ENCODE data around the gene ATG13. TPM values are rescaled to one million over a fixed set of nuclear protein-coding genes. Genes with fewer than 3 reads are reported as not detected.

Gene ATG13
- 10 to 100 TPM; 33.4 to 76.0 (median 67.0) TPM for total RNA-seq

- DNase-seq, result peak; percentile 68 to 78
- TF ChIP-seq POLR2A (IDR thresholded peaks at IDR 0.05), result peak in 1 of 2 donors; percentile 80
- TF ChIP-seq, protein P1, sequence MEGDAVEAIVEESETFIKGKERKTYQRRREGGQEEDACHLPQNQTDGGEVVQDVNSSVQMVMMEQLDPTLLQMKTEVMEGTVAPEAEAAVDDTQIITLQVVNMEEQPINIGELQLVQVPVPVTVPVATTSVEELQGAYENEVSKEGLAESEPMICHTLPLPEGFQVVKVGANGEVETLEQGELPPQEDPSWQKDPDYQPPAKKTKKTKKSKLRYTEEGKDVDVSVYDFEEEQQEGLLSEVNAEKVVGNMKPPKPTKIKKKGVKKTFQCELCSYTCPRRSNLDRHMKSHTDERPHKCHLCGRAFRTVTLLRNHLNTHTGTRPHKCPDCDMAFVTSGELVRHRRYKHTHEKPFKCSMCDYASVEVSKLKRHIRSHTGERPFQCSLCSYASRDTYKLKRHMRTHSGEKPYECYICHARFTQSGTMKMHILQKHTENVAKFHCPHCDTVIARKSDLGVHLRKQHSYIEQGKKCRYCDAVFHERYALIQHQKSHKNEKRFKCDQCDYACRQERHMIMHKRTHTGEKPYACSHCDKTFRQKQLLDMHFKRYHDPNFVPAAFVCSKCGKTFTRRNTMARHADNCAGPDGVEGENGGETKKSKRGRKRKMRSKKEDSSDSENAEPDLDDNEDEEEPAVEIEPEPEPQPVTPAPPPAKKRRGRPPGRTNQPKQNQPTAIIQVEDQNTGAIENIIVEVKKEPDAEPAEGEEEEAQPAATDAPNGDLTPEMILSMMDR (IDR thresholded peaks at IDR 0.05 in 4 of 5, conservative IDR thresholded peaks at IDR 0.05 in 1 of 5), result peak; percentile 80 to 94 (median 83)
- Histone ChIP-seq H3K27me3 (no peaks in the 10 kb centered on the region), H3K27ac (peak within 1 kb of the TSS; percentile 92 to 99 (median 96)), H3K4me3 (peak within 1 kb of the TSS; percentile 81 to 100 (median 93)), H3K9me3 (no peaks in the 10 kb centered on the region), H3K4me1 (peaks cover 21 to 24% of the 10 kb centered on the region in 2 donors), H3K36me3 (peaks cover 0 to 2% of the 10 kb centered on the region in 2 donors)
- intact Hi-C loops (cut with DNase I; ENCODE audit: low total_unique reads) (loop anchor here (1.0 to 2.0 kb wide), 3 partner anchors 23 to 225 kb away; partner anchors contain the start of gene AMBRA1), in situ Hi-C loops (cut with MboI; ENCODE audit: low sequenced_read_pairs in 4 of 4) (no loop called here)
- peak; percentile 92 to 94 for ATAC-seq
Observed at GRCh38 chr11:46617134-46617971, at the start of gene ATG13, which contains the start of gene HARBI1. TSS of gene ATG13 (plus strand) at chr11:46617553. CDS start at chr11:46644292, 26,739 bp downstream. TSS of gene HARBI1 (minus strand) at chr11:46617227. CDS start at chr11:46616237, 990 bp downstream.

- in situ Hi-C loops (cut with MboI; ENCODE audit: low sequenced_read_pairs in 4 of 4) (no loop called here), intact Hi-C loops (cut with DNase I; ENCODE audit: low total_unique reads) (no loop called here)
- ATAC-seq (no peak), DNase-seq (no peak)
- no peaks in the 10 kb centered on the region for H3K9me3 ChIP-seq
- no peak overlapping the region for H3K4me3 ChIP-seq
- no peaks in the 10 kb centered on the region for H3K36me3 ChIP-seq
- H3K27me3 ChIP-seq, result no peaks in the 10 kb centered on the region
- H3K4me1 ChIP-seq, result peaks cover 14% of the 10 kb centered on the region in 2 donors
- H3K27ac ChIP-seq, result no peak overlapping the region
- no peak for TF ChIP-seq POLR2A (IDR thresholded peaks at IDR 0.05)
- TF ChIP-seq, protein P1 (IDR thresholded peaks at IDR 0.05 in 4 of 5, conservative IDR thresholded peaks at IDR 0.05 in 1 of 5), result no peak
Observed at GRCh38 chr11:46570790-46571398, 46.5 kb upstream of the ATG13 start.

DNA sequence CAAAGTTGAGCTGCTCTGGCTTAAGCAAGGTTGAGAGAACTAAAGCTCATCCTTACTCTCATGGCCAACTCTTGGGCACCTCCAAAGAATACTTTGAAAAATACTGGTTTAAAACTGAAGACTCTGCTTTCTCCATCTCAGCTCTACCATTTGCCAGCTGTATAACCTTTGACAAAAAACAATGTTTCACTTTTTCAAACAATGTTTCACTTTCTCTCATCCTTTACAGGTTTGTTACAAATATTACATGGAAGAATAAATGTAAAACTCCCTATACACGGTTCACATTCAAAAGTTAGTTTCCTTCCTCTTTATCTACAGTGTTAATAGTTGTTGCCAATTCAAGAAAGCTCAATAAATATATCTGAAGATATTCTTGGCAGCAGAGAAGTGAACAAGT lies 42.7 kb upstream of the ATG13 start:
- Histone ChIP-seq H3K27me3 (no peaks in the 10 kb centered on the region), H3K4me1 (peaks cover 7 to 23% of the 10 kb centered on the region in 2 donors), H3K27ac (no peak overlapping the region), H3K4me3 (no peak overlapping the region), H3K9me3 (no peaks in the 10 kb centered on the region), H3K36me3 (no peaks in the 10 kb centered on the region)
- TF ChIP-seq, protein P1 (IDR thresholded peaks at IDR 0.05 in 4 of 5, conservative IDR thresholded peaks at IDR 0.05 in 1 of 5), result no peak
- no peak for TF ChIP-seq POLR2A (IDR thresholded peaks at IDR 0.05)
- no peak for DNase-seq
- in situ Hi-C loops (cut with MboI; ENCODE audit: low sequenced_read_pairs in 4 of 4), result no loop called here
- intact Hi-C loops (cut with DNase I; ENCODE audit: low total_unique reads), result no loop called here
- ATAC-seq, result no peak

DNA sequence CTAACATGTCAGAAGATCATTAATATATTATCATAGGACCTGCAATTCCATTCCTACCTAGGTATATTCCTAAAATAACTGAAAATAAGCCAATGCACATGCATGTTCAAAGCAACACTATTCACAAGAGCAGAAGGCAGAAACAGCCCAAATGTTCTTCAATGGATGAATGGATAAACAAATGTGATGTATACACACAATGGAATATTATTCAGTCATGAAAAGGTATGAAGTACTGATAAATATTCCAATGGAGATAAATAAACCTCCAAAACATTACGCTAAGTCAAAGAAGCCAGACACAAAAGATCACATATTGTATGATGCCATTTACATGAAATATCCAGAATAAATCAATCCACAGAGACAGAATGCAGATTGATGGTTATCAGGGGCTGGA lies 40.3 kb upstream of the ATG13 start:
- no peak for DNase-seq
- Histone ChIP-seq H3K4me3 (no peak overlapping the region), H3K4me1 (peaks cover 0 to 13% of the 10 kb centered on the region in 2 donors), H3K27ac (no peak overlapping the region), H3K9me3 (no peaks in the 10 kb centered on the region), H3K27me3 (no peaks in the 10 kb centered on the region), H3K36me3 (no peaks in the 10 kb centered on the region)
- intact Hi-C loops (cut with DNase I; ENCODE audit: low total_unique reads), result no loop called here
- in situ Hi-C loops (cut with MboI; ENCODE audit: low sequenced_read_pairs in 4 of 4), result no loop called here
- no peak for TF ChIP-seq POLR2A (IDR thresholded peaks at IDR 0.05)
- TF ChIP-seq, protein P1 (IDR thresholded peaks at IDR 0.05 in 4 of 5, conservative IDR thresholded peaks at IDR 0.05 in 1 of 5), result no peak
- no peak for ATAC-seq

Data from gastrocnemius medialis (tissue), 4 donors.